Erythroblast (primary cell): ENCODE data around the gene LAMB3.

ENCODE experiments used
- GATA1 ChIP-seq: IDR thresholded peaks from 2 replicates; pipeline ENCODE4 v1.6.1; 2011; ENCODE audit warnings: low read depth, mild to moderate bottlenecking, control low read depth, low read length, moderate library complexity
- POLR2A ChIP-seq: IDR thresholded peaks from 2 replicates; pipeline ENCODE4 v1.6.1; 2011; ENCODE audit warnings: mild to moderate bottlenecking, low read length

DNA sequence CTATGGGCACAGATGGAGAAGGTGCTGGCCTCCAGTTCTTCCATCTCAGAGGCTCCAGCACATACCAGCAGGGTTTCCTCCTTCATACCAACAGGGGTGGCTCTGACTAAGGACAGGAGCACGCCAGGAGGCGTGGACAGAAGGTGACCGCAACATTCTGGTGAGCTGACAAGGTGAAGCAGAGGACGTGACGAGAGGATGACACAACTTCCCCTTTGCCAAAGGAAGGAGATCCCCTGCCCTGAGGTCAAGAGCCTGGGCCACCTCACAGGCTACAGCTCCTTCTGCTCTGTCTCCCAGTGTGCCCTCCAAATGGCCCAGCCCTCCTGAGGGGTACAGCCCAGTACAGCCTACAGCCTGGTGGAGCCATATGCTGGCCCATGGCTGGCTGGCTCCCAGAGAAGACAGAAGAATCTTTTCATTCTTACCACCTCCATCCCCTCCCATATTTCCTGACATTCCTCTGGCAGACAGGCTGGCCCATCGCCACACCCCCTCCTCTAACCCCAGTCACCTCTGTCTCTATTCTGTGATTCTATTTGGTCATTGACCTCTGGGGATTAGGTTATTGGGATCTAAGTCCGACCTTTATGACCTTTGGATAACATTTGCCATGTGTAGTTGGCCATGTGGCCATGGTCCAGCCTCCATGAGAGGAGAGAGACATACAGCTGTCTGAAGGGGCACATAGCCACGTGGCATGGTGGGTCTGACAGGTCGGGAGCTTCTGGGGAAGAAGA is 5.1 kb upstream of the LAMB3 start:
- no peak for TF ChIP-seq POLR2A
- TF ChIP-seq GATA1 = no peak
